ENCODE measurements around the gene TRIM3.
A peak's percentile ranks its signal among the peaks of the same experiment; 100 is the strongest.

Gene TRIM3

DNA sequence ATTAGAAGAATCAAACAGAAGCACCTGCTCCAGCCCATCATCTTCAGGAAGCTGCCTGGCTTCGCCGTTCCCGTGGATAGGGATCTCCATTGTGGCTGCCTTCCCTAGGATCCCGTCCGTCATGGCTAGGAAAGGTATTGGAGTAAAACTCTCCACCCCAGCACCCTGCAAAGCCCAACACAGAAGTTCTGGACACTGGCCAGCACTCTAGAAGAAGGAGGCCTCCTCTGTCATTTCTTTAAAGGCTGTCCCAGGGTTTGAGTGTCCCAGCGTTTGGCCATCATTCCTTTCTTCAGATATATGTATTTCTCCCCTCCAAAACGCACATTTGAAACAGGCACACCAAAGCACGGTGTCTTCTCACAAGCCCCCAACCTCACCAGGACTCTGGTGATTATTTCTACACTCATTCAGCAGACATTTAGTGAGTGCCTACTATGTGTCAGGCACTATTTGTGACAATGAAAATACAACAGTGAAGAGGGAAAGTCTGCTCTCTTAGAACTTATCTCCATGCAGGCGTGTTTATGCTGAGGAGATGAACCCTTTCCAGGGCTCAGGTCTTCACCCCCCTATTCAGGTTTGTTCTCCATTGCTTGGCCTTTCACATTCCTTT is 6.7 kb upstream of the TRIM3 start:
- no peak for DNase-seq (ENCODE audit: low spot score)

DNA sequence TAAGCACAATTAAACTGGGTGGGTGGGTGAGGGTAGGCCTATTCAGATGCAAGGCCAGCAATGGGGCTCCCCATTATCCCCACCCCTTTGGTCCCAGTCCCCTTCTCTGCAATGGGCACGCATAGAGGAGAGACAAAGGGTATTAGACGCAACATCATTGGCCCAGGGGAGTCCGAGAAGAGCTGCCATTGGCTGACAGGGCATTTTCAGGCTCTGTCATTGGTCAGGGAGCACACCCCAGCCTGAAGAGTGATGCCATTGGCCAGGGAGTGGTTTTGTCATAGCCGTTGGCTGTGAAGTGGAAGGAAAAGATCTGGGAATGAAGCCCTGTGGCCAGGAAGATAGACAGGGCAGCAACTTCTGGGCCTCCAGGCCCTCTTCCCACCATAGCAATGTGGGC is 2.8 kb upstream of the TRIM3 start:
- no peak for DNase-seq (ENCODE audit: low spot score)

DNA sequence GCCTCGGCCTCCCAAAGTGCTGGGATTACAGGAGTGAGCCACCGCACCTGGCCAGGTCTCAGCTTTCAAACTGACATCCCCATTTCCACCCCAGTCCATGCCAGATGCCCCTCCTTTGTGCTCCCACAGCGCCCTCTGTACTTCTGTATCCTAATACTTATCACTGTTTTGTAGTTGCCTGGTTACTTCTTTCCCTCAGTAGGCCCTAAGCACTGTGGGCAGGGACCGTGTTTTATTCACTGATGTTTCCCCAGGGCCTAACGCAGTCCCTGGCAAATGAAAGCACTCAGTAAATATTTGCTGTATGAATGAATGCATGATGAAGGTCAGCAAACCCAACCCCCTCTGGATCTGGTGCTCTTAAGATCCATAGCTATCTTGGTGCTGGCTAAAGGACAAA is 2.2 kb upstream of the TRIM3 start:
- peak; percentile 42 for DNase-seq (ENCODE audit: low spot score)

DNA sequence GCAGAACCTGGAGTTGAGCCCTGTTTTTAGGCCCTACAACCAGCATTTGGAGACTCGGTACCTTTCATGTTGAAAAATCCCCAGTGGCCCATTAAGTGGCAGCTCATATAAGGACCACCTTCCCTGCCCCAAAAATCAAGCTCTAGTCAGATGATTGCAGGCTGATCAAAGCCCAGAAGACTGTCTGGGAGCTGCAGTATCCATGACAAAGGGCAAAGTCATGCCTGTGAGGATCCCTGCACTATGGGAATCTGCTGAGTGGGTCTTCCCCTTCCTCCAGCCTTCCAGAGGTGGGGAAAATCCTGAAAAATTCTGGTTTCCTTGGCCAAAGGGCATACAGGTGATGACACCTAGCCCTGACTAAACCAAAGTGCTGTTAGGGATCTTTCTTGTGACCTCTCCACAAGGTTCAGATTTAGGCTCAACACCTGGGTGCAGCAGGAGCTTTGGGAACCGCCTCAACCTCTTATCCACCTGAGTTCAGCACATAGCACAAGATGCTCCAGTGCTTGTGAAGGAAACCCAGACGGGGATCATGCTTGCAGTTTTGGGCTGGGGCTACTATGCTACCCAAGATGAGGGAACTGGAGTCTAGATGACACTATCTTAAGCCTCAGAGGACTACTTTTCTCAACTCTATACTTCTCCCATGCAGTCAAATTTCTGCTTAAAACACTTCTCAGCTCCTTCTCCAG is 1.2 kb upstream of the TRIM3 start:
- DNase-seq (ENCODE audit: low spot score): peak; percentile 16

DNA sequence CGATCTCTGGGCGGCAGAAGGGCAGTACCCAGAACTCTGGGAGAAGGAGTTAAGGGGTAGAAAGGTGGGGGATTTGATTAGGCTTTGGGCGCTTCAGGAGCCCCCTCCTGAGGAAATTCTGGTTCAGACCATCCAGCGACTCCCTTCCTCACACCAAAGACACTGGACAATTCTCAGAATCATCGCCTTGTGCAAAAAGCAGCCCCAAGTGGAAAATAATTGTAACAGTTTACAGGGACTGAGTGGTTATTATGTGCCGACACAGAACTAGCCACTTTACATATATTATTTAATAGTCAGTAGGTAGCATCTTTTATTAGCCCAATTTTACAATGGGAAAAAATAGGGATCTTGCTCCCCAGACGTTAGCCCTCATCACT is 662 bp upstream of the TRIM3 start:
- peak; percentile 26 for DNase-seq (ENCODE audit: low spot score)

DNA sequence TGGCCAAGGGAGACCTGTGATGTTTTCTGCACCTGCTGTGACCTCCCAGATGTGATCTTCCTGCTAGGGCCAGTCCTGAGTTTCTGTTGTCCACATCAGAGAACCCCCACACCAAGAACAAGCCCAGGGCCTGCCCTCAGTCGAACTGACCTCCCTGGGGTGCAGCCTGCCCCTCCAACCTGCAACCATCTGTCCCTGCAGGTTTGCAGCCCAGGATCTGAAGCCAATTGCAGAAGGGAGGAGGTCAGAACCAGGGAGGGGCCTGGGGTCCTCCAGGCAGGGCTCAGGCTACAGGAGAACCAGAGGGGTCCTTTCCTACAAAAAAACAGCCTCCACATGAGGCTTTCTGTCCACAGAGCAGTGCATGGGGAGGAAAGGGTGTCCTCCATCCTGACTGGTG is 807 bp downstream of the TRIM3 start:
- no peak for DNase-seq (ENCODE audit: low spot score)

DNA sequence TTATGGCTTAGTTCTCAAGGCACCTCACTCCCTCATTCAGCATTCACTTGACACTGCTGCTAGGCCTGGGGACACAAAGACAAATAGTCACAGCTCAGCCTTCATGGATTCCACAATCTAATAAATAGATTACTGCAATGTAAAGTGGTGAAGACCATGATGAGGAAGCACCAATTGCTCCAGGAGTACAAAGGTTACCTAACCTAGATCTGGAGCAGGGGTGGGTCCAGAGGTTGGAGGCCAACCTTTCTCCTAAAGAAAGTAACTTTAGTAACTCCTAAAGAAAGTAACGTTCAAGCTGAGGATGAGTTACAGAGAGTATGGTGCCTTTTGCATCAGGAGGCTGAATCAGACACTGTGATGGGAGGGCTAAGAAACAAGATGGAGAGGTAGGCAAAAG is 4.1 kb downstream of the TRIM3 start:
- DNase-seq (ENCODE audit: low spot score): no peak

DNA sequence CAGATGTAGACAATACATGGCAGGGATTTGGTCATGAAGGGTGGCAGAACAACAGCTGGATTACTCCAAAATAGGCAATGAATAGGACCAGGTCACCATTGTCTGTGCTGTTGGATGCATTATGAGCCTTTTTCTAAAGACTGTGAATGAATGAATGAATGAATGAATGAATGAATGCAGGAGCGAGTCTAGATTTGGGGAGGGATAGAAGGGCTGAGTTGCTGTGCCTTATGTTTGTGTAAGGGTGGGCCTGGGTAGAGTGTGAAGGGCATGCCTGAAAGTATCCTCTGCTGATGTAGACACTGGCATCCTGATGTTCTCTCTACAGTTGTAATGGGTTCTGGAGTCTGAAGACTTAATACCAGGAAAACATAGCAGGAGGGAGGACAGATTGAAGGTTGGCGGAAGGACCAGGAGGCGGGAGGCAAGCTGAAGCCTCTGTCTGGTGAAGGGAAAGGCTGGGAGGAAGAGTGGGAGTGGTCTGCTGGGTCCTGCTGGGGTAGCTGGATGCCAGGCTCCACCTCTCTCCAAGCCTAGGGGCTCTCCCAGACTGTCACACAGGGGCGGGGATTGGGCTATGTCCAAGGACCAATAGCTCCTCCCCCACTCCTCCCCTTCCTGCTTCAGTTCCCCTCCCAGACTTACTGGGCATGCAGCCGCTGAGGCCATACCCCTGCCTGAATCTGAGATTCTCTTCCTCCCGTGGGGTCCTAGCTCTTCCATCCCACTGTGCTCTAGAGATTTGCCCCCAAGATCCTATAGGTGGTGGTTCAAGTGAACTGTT is 4.8 kb downstream of the TRIM3 start:
- DNase-seq (ENCODE audit: low spot score): peak; percentile 48

DNA sequence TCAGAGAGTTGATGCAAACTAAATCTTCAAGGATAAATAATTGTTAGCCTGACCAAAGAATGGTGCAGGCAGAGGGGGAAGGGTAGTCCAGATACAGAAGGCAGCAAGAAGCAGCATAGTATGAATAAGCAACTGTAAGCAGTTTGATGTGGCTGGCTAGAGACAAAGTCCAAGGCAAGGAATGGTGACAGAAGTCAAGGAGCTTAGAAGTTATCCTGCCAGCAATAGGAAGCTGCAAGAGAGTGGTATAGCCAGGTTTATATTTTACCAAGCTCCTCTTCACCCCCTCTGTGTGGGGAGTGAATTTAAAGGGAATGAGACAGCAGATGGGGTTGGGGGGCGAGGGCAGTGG is 14.7 kb downstream of the TRIM3 start:
- DNase-seq (ENCODE audit: low spot score): no peak

DNA sequence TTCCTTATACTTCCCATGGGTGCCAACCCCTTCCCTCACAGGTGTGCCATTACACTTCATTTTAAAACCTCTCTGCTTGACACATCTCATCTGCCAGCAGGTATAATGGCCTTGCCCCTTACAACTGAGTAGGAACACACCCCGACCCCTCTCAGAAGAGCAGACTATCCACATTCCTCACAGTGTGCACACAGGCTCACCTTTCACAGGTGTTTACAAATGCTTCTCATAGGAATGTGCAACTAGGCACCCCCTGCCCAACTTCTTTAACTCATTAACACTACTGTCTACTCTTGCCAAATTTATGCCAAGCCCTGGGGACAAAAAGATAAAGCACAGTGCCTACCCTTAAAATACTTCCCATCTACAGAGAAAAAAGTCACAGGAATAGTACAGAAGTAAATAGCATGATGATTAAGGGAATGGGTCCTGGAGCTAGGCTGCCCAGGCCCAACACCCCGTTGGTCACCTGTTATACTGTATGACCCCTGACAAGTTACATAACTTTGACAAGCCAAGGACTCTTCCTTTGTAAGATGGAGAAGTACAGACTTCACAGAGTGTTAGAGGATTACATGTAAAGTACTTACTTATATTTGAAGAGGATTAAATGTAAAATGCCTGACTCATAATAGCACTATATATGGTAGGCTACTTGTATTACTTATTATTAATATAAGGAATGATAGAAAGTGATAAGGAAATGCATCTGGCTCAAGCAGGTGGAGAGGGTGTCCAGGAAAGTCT is 15.2 kb downstream of the TRIM3 start:
- no peak for DNase-seq (ENCODE audit: low spot score)

DNA sequence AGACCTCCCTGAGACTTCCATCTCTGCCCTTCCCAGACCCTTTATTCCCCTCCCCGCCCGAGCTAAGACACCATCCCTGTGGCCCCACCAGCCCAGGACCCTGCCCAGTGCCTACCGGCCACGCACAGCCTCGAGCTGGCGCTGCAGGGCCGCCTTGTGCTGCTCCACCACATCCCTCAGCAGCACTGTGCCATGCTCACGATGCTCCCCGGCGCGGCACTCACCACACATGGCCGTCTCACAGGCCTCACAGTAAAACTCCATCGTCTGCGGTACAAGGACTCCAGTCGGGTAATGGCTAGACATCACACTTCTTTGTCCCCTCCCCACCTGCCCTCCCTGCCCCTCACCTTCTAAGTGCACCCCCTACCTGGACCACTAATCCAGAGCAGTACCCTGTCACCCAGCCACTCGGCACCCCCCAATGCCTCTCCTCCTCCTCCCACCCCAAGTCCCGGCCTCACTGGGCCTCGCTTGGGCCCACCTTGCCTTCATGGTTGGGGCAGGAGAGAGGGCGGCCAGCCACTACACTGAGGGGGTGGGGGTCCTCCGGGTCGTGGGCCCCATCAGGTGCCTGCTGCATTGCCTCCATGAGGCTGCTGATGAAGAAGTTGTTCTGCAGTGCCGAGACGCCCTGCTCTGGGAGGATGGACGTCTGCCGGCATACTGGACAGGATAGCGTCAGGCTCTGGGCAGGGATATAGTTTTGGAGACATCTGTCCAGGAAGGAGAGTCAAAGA is 16.0 kb downstream of the TRIM3 start:
- no peak for DNase-seq (ENCODE audit: low spot score)

DNA sequence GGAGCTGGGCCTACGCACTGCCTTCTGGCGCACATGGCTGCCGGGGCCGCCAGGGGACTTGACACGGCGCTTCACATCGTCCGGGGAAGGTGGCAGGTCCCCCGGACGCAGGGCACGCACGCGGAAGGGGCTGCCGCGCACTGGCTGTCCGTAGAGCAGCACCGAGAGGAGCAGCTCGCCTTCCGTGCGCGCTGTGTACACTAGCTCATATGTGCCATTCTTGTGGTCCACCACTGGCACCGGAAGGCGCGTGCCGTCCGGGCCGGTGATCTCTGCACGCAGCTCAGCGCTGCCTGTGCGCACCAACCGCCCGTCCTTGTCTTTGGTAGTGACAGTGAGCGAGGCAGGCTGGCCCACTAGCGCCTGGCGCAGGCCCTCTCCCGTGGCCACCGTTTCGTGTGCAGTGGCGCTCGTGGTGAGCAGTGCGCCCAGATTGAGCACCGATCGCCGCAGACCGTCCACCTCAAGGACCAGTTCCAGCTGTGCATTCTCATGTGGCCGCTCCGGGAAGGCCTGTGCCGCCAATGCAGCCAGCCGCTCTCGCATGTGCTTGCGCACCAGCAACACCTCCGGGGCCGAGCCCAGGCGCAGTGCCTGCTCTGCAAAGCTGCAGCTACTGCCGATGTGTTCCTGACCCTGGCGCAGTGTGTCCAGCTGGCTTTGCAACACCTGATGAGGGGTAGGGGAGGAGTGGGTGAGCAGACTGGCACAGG is 17.2 kb downstream of the TRIM3 start:
- DNase-seq (ENCODE audit: low spot score): no peak

DNA sequence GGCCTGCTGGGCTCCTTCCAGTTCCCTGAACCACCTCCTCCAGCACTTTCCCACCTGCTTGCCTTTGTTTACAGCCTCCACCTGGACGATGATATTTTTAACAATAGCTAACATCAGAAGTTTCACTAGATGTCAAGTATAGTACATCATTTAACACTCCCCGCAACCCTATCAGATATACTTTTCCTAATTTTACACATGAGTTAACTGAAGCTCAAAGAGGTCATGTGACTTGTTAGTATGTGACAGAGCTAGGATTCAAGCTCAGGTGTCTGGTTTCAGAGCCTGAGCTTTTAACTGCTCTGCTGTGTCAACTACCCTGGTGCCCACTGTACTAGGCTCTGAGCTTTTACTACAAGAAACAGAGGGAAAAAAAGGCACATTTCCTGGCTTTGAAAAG is 18.7 kb downstream of the TRIM3 start:
- DNase-seq (ENCODE audit: low spot score): no peak

DNA sequence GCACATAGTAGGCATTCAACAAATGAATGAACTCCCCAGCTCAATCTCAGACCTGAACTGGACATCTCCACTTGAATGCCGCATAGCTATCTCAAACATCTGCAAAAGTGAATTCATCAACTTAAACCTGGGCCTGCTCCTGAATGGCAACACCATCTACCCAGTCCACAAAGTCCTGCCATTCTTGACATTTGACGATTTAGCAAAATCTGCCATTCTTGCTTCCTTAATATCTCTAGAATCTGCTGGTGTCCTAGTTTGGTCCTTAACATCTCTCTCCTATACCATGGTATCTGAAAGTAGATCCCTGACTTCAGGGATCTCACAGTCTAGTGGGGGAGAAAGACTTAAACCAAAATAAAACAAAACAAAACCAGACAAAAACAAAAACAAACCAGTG is 20.6 kb downstream of the TRIM3 start:
- no peak for DNase-seq (ENCODE audit: low spot score)

DNA sequence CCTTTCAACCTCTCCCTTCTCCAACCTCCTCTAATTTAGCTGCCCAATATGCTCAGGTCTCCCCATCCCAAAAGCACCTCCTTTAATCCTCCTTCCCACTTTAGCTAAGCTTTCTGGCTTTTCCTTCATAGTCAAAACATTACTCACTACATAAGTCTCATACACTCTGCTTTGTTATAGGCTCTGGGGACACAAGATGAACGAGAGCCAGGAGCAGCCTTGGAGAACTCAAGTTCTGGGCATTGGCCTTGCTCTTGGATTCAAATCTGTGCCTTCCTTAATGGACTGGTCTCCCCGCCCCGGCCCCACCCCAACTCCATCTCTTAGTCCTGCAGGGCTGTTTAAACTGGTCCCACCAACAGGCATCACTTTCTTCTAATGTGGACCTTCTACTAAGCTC is 21.5 kb downstream of the TRIM3 start:
- DNase-seq (ENCODE audit: low spot score): no peak

DNA sequence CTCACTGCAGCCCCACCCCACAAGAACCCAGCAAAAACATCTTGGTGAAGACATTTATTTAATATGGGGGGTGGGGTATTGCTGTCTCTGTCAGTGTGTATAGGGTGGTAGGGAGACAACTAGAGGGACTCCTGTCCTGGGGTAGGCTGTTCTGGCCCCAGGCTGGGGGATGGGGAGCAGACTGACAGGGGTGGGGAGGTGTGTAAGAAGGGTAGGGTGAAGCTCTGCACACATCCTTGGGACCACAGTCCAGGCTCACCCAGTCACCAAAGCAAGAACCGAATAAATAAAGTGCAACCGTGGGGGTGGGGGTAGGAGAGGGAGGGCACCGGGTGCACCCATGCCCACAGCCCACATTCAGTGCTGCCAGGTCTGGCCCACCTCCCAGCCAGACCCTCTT is 25.2 kb downstream of the TRIM3 start:
- DNase-seq (ENCODE audit: low spot score): no peak

DNA sequence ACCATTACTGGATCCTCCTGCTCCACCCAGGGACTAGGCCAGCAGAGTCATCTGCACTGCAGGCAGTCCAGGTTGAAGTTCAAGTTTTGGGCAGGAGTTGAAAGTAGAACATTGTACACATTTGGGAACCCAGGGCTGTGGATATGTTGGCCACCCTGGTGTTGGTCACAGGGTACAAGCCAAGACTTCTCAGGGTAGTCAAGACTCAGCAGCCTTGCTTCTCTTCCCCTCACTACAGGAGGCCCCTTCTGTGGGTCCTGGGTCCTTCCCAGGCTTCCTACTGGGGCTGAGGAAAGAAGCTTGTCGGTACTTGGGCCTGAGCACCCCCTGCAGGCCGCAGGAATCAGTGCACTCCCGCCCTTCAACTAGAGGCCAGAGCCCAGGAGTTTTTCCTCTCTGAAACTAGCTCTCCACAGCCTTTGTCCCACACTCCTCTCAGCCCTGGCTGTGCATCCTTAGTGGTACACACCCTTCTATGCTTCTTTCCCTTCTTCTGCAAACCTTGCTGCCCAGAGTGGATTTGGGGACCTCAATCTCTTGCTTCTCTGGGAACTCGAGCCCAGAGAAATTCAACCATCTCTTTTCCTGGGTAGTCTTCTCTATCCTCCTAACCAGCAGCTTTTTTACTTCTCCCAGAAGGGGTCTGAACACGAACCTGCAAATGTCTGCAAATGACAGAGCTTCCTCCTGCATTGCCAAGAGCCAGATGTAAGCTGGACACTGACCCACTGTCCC is 30.3 kb downstream of the TRIM3 start:
- peak; percentile 58 for DNase-seq (ENCODE audit: low spot score)

DNA sequence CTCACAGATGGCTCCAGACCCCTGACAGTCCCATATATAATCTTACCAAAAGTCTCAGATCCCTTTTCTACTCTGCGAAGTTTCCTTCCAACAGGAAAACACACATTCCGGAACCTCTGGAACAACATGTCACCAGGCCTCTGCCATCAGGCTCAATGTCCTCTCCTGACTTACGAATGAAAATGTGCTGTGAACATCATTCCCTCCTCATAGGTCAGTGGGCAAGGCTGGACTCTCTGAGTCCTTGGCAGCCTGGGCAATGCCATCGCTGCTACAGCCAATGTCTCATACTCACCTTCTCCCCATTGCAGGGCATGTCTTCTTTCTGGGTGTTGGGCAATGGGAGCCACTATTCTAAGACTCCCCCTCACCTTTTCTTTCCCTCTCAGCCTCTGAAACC is 31.3 kb downstream of the TRIM3 start:
- no peak for DNase-seq (ENCODE audit: low spot score)

DNA sequence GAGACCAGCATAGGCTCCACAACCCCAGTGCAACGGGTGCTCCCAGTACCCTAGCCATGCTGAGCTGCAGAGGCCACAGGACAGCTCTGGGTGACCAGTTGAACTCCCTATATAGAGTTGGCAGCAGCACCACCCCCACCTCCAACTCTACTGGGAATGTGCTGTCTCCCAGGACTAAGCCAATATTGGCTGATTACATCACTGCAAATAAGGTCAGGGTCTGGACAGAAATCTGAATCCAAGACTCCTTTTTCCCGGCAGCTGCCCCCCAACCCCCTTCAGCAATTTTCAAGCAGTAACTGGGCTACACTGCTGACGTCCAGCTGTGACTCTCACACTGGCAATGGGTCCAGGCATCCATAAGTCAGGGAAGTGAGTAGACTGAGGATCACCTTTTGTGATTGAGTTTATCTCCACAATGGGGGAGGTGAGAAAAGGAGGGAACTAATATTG is 32.8 kb downstream of the TRIM3 start, which contains the start of gene HPX:
TSS of gene HPX (minus strand) at position 82 of the 453 bp plus-strand sequence. CDS start at position 58, 24 bp downstream.
- DNase-seq (ENCODE audit: low spot score): no peak

DNA sequence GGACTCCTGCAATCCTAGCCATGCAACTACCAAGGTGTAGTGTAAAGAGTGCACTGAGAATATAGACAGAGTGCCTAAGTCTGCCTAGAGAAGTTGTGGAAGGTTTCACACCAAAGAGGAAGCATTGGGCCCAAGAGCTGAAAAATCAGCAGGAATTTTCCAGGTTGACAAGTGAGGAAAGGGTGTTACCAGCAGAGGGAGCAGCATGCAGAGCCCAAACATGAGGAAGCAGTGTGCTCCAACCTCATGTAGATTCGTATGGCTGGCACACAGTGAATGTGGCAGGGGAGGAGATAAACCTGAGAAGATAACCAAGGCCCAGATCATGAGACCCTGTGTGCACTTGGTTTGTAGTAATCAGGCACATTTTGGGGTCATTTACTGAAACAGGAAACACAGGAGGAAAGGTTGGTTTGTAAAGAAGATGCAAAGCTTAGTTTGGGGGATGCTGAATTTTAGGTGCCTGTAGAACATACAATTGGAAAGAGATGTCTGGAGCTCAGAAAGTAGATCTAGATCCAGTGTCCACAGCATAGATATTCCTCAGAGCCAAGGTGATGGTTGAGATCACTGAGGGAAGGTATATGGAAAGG is 34.7 kb downstream of the TRIM3 start:
- peak; percentile 67 for DNase-seq (ENCODE audit: low spot score)

Measured in NAMALWA (cell line).